MG63 (cell line): ENCODE results near the gene SNX17. TPM values are rescaled to one million over a fixed set of nuclear protein-coding genes. Genes with fewer than 3 reads are reported as not detected.
"Not testable (repeated sequence)": the region's sequence is repeated elsewhere in the genome, so short reads cannot be mapped to it uniquely, and the experiment has no call there.

Source experiments
- DNase-seq: peaks from one replicate; pipeline ENCODE4 v3.0.0-alpha.2; 2020
- H3K27me3 ChIP-seq: fragments of 250-450 bp; sonication (Bioruptor Pico); 2 replicates; pipeline ENCODE4 v1.5.1; 2020; ENCODE audit warnings: mild to moderate bottlenecking, moderate library complexity
- H3K36me3 ChIP-seq: fragments of 250-450 bp; sonication (Bioruptor Pico); 2 replicates; pipeline ENCODE4 v1.5.1; 2020; ENCODE audit warnings: mild to moderate bottlenecking, moderate library complexity
- H3K4me3 ChIP-seq: fragments of 250-450 bp; sonication (Bioruptor Pico); 2 replicates; pipeline ENCODE4 v1.5.1; 2020; ENCODE audit warnings: mild to moderate bottlenecking, moderate library complexity
- H3K9me3 ChIP-seq: fragments of 250-450 bp; sonication (Bioruptor Pico); 2 replicates; pipeline ENCODE4 v1.5.1; 2020; ENCODE audit warnings: mild to moderate bottlenecking, moderate library complexity
- total RNA-seq: library from RNA; depleted of rRNA; stranded (reverse); fragments of >200 nt; shearing (Covaris generic); gene quantifications from 2 replicates; pipeline ENCODE4 v1.2.3, GENCODE V29; 2014; ENCODE audit warnings: low replicate concordance; rRNA removed

SNX17 gene
- total RNA-seq, 1 experiment from 2014 or later = 280 TPM

DNA sequence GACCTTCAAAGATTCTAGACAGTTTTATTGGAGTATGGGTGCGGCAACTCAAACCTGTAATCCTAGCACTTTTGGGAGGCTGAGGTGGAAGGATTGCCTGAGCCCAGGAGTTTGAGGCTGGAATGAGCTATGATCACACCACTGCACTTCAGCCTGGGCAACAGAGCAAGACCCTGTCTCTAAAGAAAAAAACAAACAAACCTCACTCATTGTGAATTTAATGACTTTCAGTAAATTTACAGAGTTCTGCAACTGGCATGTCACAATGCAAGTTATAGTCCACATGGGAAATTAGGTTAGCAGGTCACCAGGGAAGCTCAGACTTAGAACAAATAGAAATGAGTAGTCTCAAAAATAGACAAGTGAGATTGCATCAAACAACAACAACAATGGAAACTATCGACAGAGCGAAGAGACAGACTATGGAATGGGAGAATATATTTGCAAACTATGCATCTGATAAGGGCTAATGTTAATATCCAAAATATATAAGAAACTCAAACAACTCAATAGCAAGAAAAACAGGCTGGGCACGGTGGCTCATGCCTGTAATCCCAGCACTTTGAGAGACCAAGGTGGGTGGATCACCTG, 51.3 kb downstream of the SNX17 start:
- Histone ChIP-seq H3K27me3 (no peaks in the 10 kb centered on the region), H3K9me3 (no peaks in the 10 kb centered on the region), H3K4me3 (no peak overlapping the region), H3K36me3 (no peaks in the 10 kb centered on the region)
- no peak for DNase-seq

GRCh38 chr2:27422958-27423357, 52.5 kb downstream of the SNX17 start:
- DNase-seq = no peak
- Histone ChIP-seq H3K9me3 (no peaks in the 10 kb centered on the region), H3K27me3 (no peaks in the 10 kb centered on the region), H3K4me3 (no peak overlapping the region), H3K36me3 (no peaks in the 10 kb centered on the region)

DNA sequence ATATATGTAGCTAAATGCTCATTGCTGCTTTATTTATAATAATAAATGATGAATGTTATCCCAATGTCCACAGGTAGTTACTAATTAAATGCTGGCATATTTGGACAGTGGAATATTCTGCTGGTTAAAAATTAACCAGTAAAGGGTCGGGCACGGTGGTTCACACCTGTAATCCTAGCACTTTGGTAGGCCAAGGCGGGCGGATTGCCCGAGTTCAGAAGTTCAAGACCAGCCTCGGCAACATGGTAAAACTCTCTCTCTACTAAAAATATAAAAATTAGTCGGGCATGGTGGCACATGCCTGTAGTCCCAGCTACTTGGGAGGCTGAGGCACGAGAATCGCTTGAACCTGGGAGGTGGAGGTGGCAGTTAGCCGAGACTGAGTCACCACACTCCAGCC, 54.6 kb downstream of the SNX17 start:
- H3K4me3 ChIP-seq, H3K27me3 ChIP-seq: not testable (repeated sequence)

More for the DNA sequence above, 54.6 kb downstream of the SNX17 start:
- H3K9me3 ChIP-seq, DNase-seq, H3K36me3 ChIP-seq: not testable (repeated sequence)

Other genes starting within 250 kb of the SNX17 start
- gene ABHD1, start 246.8 kb upstream of the SNX17 start, total RNA-seq = not detected in 2 replicates
- 60.5 and 84.3 TPM in 2 replicates for gene PREB, start 236.0 kb upstream of the SNX17 start, total RNA-seq
- not detected in 2 replicates for gene PRR30, start 231.2 kb upstream of the SNX17 start, total RNA-seq
- gene TCF23, start 221.6 kb upstream of the SNX17 start, total RNA-seq = not detected in 2 replicates
- gene ATRAID, start 158.6 kb upstream of the SNX17 start, total RNA-seq = 186 and 199 TPM in 2 replicates
- gene SLC5A6, start 158.3 kb upstream of the SNX17 start, total RNA-seq = 6.2 and 15.1 TPM in 2 replicates
- 18.7 and 38.9 TPM in 2 replicates for gene CAD, start 153.2 kb upstream of the SNX17 start, total RNA-seq
- gene SLC30A3, start 107.6 kb upstream of the SNX17 start, total RNA-seq = not detected in 2 replicates
- not detected in 2 replicates for gene DNAJC5G, start 95.2 kb upstream of the SNX17 start, total RNA-seq
- gene TRIM54, start 88.2 kb upstream of the SNX17 start, total RNA-seq = 2.1 TPM in 1 of 2 replicates, not detected in the other
- gene UCN, start 62.2 kb upstream of the SNX17 start, total RNA-seq = 1.3 TPM in 1 of 2 replicates, not detected in the other
- gene MPV17, start 47.5 kb upstream of the SNX17 start, total RNA-seq = 66.5 and 72.4 TPM in 2 replicates
- gene GTF3C2, start 13.9 kb upstream of the SNX17 start, total RNA-seq = 53.5 and 56.5 TPM in 2 replicates
- gene EIF2B4, start 278 bp upstream of the SNX17 start, total RNA-seq = 33.6 and 48.0 TPM in 2 replicates
- 0.74 and 6.5 TPM in 2 replicates for gene ZNF513, start 10.1 kb downstream of the SNX17 start, total RNA-seq
- gene PPM1G, start 39.0 kb downstream of the SNX17 start, total RNA-seq = 139 and 145 TPM in 2 replicates
- gene NRBP1, start 58.0 kb downstream of the SNX17 start, total RNA-seq = 150 and 154 TPM in 2 replicates
- not detected in 2 replicates for gene KRTCAP3, start 71.8 kb downstream of the SNX17 start, total RNA-seq
- 8.7 and 40.1 TPM in 2 replicates for gene IFT172, start 119.1 kb downstream of the SNX17 start, total RNA-seq
- gene FNDC4, start 124.6 kb downstream of the SNX17 start, total RNA-seq = 0.53 TPM in 1 of 2 replicates, not detected in the other
- not detected in 2 replicates for gene GCKR, start 126.2 kb downstream of the SNX17 start, total RNA-seq
- gene ZNF512, start 212.4 kb downstream of the SNX17 start, total RNA-seq = 31.4 and 50.2 TPM in 2 replicates